K562 (cell line): ENCODE results near the gene PTGR3. TPM values are rescaled to one million over a fixed set of nuclear protein-coding genes. Genes with fewer than 3 reads are reported as not detected.

Experiments used
- ARID3A ChIP-seq: IDR thresholded peaks from 2 replicates; pipeline ENCODE4 v1.6.1; 2012; ENCODE audit warnings: low read depth, low read length, improper control_type of control experiment, borderline replicate concordance
- CHCHD3 ChIP-seq: fragments of 250-450 bp; sonication (Bioruptor Pico); IDR thresholded peaks from 2 replicates; pipeline ENCODE4 v2.1.2; 2022; ENCODE audit warnings: mild to moderate bottlenecking
- CREM ChIP-seq: IDR thresholded peaks from 2 replicates; pipeline ENCODE4 v1.6.1; 2014; ENCODE audit warnings: antibody characterized with exemption, low read depth
- DIDO1 ChIP-seq: fragments of 450-650 bp; IDR thresholded peaks from 2 replicates; pipeline ENCODE4 v1.6.1; 2016; ENCODE audit warnings: low read depth, missing biosample characterization, missing genetic modification characterization
- ELK1 ChIP-seq: sonication (generic); formaldehyde crosslinking; IDR thresholded peaks from 2 replicates; pipeline ENCODE4 v1.8.1; 2022; ENCODE audit warnings: missing genetic modification reagents
- ETV5 ChIP-seq: sonication (generic); formaldehyde crosslinking; IDR thresholded peaks from 2 replicates; pipeline ENCODE4 v1.4.0; 2020; ENCODE audit warnings: low read depth, mild to moderate bottlenecking, missing genetic modification reagents
- FOXP1 ChIP-seq: sonication (generic); formaldehyde crosslinking; IDR thresholded peaks from 2 replicates; pipeline ENCODE4 v1.8.0; 2022; ENCODE audit warnings: mild to moderate bottlenecking, missing genetic modification reagents
- HDAC2 ChIP-seq: fragments of 450-650 bp; IDR thresholded peaks from 2 replicates; pipeline ENCODE4 v1.6.1; 2016; ENCODE audit warnings: mild to moderate bottlenecking
- HNRNPL ChIP-seq: fragments of 200-400 bp; formaldehyde crosslinking; IDR thresholded peaks from 2 replicates; pipeline ENCODE4 v1.6.1; 2017; ENCODE audit warnings: low read depth, mild to moderate bottlenecking, low read length
- L3MBTL2 ChIP-seq: fragments of 450-650 bp; IDR thresholded peaks from 2 replicates; pipeline ENCODE4 v1.6.1; 2016; ENCODE audit warnings: mild to moderate bottlenecking, moderate library complexity
- MAFK ChIP-seq: IDR thresholded peaks from 2 replicates; pipeline ENCODE4 v1.6.1; 2011; ENCODE audit warnings: low read length, improper control_type of control experiment
- MBD2 ChIP-seq: sonication (generic); IDR thresholded peaks from 2 replicates; pipeline ENCODE4 v1.6.1; 2016; ENCODE audit warnings: low read depth, borderline replicate concordance
- MCM2 ChIP-seq: fragments of 450-650 bp; IDR thresholded peaks from 2 replicates; pipeline ENCODE4 v1.6.1; 2017; ENCODE audit warnings: low read depth, mild to moderate bottlenecking
- MEIS2 ChIP-seq: fragments of 450-650 bp; IDR thresholded peaks from 2 replicates; pipeline ENCODE4 v1.6.1; 2014; ENCODE audit warnings: mild to moderate bottlenecking; ENCODE audit not compliant: partially characterized antibody
- MTA1 ChIP-seq: fragments of 450-650 bp; IDR thresholded peaks from 2 replicates; pipeline ENCODE4 v1.6.1; 2017; ENCODE audit warnings: borderline replicate concordance
- MYC ChIP-seq, 2 experiments: fragments of 250-450 bp in 1 of 2; sonication (Bioruptor Pico) in 1 of 2; IDR thresholded peaks; 2 replicates each; pipeline versions ENCODE4 v1.5.1 to v1.6.1; 2012 to 2021; ENCODE audit warnings: low read depth in 2 of 2, borderline replicate concordance in 1 of 2, improper control_type of control experiment in 1 of 2, low read length in 1 of 2, mild to moderate bottlenecking in 1 of 2, moderate library complexity in 1 of 2
- NCOA6 ChIP-seq: fragments of 450-650 bp; IDR thresholded peaks from 2 replicates; pipeline ENCODE4 v1.6.1; 2017; ENCODE audit warnings: mild to moderate bottlenecking
- PML ChIP-seq: IDR thresholded peaks from 2 replicates; pipeline ENCODE4 v1.6.1; 2012; ENCODE audit warnings: low read length, inconsistent platforms
- RBM25 ChIP-seq: fragments of 200-400 bp; formaldehyde crosslinking; IDR thresholded peaks from 2 replicates; pipeline ENCODE4 v1.6.1; 2018; ENCODE audit warnings: low read length, low read depth, moderate library complexity; ENCODE audit not compliant: severe bottlenecking
- SIRT6 ChIP-seq: IDR thresholded peaks from one replicate; pipeline ENCODE4 v1.6.1; 2012; ENCODE audit warnings: low read depth, mild to moderate bottlenecking, control low read depth, inconsistent platforms, low read length, moderate library complexity
- SMARCE1 ChIP-seq: fragments of 450-650 bp; IDR thresholded peaks from 2 replicates; pipeline ENCODE4 v1.7.1; 2016; ENCODE audit warnings: mild to moderate bottlenecking
- TEAD1 ChIP-seq, 2 experiments: fragments of 450-650 bp in 1 of 2; sonication (generic) in 1 of 2; formaldehyde crosslinking; IDR thresholded peaks; 2 replicates each; pipeline versions ENCODE4 v1.4.0 to v1.8.0; 2020 to 2022; ENCODE audit warnings: mild to moderate bottlenecking in 2 of 2, missing genetic modification reagents in 1 of 2
- VEZF1 ChIP-seq: fragments of 200-800 bp; sonication (Bioruptor generic); IDR thresholded peaks from 2 replicates; pipeline ENCODE4 v1.6.1; 2017; ENCODE audit warnings: missing genetic modification characterization, missing compliant biosample characterization
- XRCC5 ChIP-seq: fragments of 200-400 bp; formaldehyde crosslinking; IDR thresholded peaks from 2 replicates; pipeline ENCODE4 v1.6.1; 2017; ENCODE audit warnings: low read depth, mild to moderate bottlenecking, low read length
- ZBTB1 ChIP-seq: sonication (generic); formaldehyde crosslinking; IDR thresholded peaks from 2 replicates; pipeline ENCODE4 v1.8.1; 2023; ENCODE audit warnings: missing genetic modification reagents, low read depth, mild to moderate bottlenecking, borderline replicate concordance
- ZNF445 ChIP-seq: fragments of 250-450 bp; sonication (Bioruptor Pico); IDR thresholded peaks from 2 replicates; pipeline ENCODE4 v1.4.0; 2020; ENCODE audit warnings: low read depth, mild to moderate bottlenecking, moderate library complexity
- ZNF668 ChIP-seq: fragments of 250-450 bp; sonication (Bioruptor Pico); IDR thresholded peaks from 2 replicates; pipeline ENCODE4 v1.8.0; 2022; ENCODE audit warnings: mild to moderate bottlenecking, inconsistent platforms
- polyA plus RNA-seq, 8 experiments: library from polyadenylated mRNA; depleted of rRNA in 4 of 8; stranded (reverse) in 5 of 8; unstranded in 3 of 8; fragments of >200 nt; fragmentation: Nextera tagmentation in 2 of 8; fragmentation: Illumina TruSeq in 1 of 8; extraction: Ambion mirVana in 2 of 8; extraction: Trizol in 1 of 8; gene quantifications; 2 replicates each; pipeline versions ENCODE4 v1.2.1 to v1.2.3, GENCODE V29; 2011 to 2014; ENCODE audit warnings: inconsistent platforms in 1 of 8, missing spikeins in 1 of 8
- total RNA-seq, 7 experiments: library from RNA; depleted of rRNA in 6 of 7; stranded (reverse); fragments of >200 nt in 6 of 7; fragmentation: Illumina TruSeq in 2 of 7; extraction: Trizol in 2 of 7; gene quantifications; 2 replicates each; pipeline versions ENCODE4 v1.2.1 to v1.2.3, GENCODE V29; 2011 to 2021; ENCODE audit warnings: low replicate concordance in 1 of 7

The PTGR3 gene
- total and polyA plus RNA-seq, 9 of the 15 experiments (the other 6 are each of a cell fraction or from before 2014, with no cell fraction given): 4.1 to 32.3 (median 15.3) TPM

GRCh38 chr18:75210274-75211001 lies 1.5 kb upstream of the PTGR3 start, which contains the start of gene TSHZ1 (continued):
- TF ChIP-seq ELK1 (CRISPR knock-in tag) (no peak), TEAD1 (CRISPR knock-in tag; IDR thresholded peaks at IDR 0.05) (no peak), MEIS2 (peak; percentile 98), SMARCE1 (no peak), HNRNPL (no peak), NCOA6 (no peak), XRCC5 (no peak), ZNF445 (CRISPR knock-in tag) (no peak), ZNF668 (no peak), CHCHD3 (CRISPR knock-in tag) (no peak), MTA1 (no peak), MYC (IDR thresholded peaks at IDR 0.05; ENCODE audit: low read depth, low read length) (no peak), MYC (CRISPR knock-in tag; IDR thresholded peaks at IDR 0.05; ENCODE audit: borderline replicate concordance, low read depth) (no peak), ETV5 (no peak), L3MBTL2 (peak; percentile 40; the same call in 1 of the 2 replicates), PML (0 out of 2 replicates have a peak, but pooled peaks have one; percentile 27), VEZF1 (CRISPR knock-in tag) (peak; percentile 86), MAFK (no peak), SIRT6 (no peak), ZBTB1 (CRISPR knock-in tag) (no peak), FOXP1 (CRISPR knock-in tag) (no peak), MBD2 (no peak), CREM (peak; percentile 80), RBM25 (no peak), HDAC2 (no peak), ARID3A (peak; percentile 44; the same call in 1 of the 2 replicates), DIDO1 (tag) (no peak), MCM2 (no peak)
